GM19023 (cell line): ENCODE measurements around the gene NCBP3.

ENCODE experiments used
- ATAC-seq: cut with Tn5 transposase; IDR thresholded peaks from one replicate; pipeline ENCODE4 v1.9.1; 2021; ENCODE audit warnings: mild to moderate bottlenecking, moderate library complexity; ENCODE audit not compliant: unreplicated experiment

Gene NCBP3

DNA sequence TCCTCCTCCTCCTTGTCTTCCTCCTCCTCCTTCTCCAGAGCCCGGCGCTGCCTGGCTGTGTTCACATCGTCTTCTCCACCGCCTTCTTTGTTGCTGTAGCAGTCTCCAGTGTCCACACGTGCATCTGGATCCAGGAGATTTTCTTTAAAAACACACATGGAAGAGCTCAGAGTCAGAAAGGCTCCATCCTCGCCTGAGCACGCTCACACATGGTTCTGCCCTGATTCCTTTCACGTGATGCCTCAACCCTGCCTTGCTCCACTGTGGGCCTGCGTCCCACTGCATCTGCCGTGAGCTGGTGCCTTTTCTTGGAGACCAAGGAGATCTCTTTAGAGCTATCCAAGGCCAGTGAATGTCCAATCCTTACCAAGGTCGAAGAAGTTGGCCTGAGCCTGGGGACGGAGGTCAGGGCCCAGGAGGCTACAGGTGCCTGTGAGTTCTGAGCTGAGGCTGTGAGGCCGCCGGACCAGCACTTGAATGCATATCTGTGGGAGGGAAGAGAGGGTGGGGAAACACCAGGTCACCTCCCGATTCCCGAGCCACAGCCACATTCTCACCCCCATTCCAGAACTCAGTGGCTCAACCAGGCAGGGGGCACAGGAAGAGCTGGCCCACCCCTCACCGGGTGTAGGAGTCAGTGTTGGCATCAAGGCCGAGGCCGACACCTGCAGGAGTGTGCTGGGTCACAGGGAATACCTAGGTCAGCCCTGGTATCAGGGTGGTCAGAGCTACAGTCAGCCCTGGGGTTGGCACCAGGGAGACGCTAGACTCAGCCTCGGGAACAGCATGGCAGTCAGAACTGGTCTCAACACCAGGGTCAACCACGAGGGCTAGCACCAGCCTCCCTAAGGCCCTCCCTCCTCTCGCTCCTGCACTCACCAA, 84.8 kb downstream of the NCBP3 start:
- ATAC-seq, result no peak

DNA sequence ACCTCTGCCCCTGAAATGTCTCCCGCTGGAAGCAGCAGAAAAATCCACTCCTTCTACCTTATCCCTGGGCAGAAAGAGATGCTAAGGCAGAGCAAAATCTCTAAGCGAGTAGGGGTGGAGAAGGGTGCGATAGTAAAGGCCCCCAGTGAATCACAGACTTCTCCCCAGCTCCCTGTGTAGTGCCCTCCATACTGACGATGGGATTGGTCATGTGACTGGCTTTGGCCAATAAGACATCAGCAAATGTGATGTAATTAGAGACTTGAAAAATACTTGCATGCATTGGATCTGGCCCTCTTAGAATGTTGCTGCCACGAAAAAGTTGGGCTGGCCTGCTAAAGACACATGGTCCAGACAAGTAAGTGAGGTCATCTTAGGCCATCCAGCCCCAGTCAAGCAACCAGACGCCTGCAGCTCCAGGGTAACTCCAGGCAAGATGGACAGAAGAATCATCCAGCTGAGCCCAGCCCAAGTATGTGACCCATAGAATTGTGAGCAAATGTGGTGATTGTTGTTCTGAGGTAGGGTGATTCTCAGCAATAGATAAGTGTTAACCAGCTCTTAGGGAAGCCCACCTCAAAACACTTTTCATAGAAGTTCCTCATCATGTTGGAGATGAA, 86.3 kb downstream of the NCBP3 start:
- ATAC-seq, result no peak

DNA sequence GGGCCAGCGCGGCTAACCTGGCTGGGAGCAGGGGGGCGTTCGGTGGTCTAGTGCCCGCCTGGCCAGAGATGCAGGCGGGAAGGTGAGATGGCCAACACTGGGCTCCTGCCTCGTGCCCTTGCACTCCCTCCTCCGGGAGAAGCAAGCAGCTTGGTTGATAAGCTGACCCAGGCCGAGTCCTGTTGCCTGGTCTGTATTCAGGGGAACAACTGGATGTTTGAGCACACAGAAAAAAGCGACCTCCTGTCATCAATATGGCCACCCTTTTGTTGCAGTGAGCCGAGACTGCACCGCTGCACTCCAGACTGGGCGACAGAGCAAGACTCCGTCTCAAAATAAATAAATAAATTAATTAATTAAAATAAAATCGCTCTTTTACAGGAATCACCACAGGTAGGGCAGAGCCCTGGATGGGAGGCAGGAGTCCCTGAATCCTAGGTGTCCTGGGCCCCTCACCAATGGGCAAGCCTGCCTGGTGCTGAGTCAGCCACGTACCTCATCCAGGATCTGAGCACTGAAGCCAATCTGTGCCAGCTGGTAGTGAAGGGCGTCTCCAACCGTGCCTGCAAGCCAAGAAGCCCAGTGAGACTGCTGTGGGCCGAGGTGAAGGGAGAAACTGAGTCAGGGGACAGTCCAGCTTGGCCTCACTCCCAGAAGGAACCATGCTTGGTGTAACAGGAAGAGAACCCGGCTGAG, 90.6 kb downstream of the NCBP3 start:
- ATAC-seq, result no peak

GRCh38 chr17:3754458-3755334, 91.3 kb downstream of the NCBP3 start:
- no peak for ATAC-seq

DNA sequence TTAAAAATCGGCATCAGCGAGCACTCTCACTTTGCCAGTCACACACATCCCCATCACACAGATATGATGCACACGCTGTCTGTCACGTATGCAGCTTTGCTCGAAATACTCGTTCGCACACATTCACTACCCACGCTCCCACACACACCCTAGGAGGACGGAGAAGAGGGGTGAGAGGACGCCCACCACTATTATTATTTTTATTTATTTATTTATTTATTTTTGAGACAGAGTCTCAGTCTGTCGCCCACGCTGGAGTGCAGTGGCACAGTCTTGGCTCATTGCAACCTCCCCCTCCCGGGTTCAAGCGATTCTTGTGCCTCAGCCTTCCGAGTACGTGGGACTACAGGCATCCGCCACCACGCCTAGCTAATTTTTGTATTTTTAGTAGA, 92.0 kb downstream of the NCBP3 start:
- no peak for ATAC-seq

- no peak for ATAC-seq
Measured at GRCh38 chr17:3753624-3754023, 92.4 kb downstream of the NCBP3 start.
